Aorta (tissue), 5 donors: Measurements from ENCODE around the gene KLHDC4. TPM values are rescaled to one million over a fixed set of nuclear protein-coding genes. Genes with fewer than 3 reads are reported as not detected.
"Not testable (repeated sequence)": the region's sequence is repeated elsewhere in the genome, so short reads cannot be mapped to it uniquely, and the experiment has no call there.

ENCODE experiments used
- ATAC-seq: fragments of 200-7000 bp; cut with Tn5 transposase; one replicate; pipeline ENCODE4 v1.9.1; 2022; ENCODE audit warnings: moderate library complexity; ENCODE audit not compliant: low FRiP score
- DNase-seq, 2 donors: peaks; one replicate each; pipeline ENCODE4 v3.0.0-alpha.2; 2020
- H3K27ac ChIP-seq, 2 donors: one replicate each; pipeline ENCODE4 v1.5.1; 2013; ENCODE audit warnings: low read length in 2 of 2, mild to moderate bottlenecking in 2 of 2, moderate library complexity in 2 of 2, control low read depth in 1 of 2, inconsistent platforms in 1 of 2, low read depth in 1 of 2
- H3K27me3 ChIP-seq, 2 donors: one replicate each; pipeline ENCODE4 v1.6.1; 2013; ENCODE audit warnings: control low read depth in 1 of 2, low read length in 1 of 2, mild to moderate bottlenecking in 1 of 2, moderate library complexity in 1 of 2; ENCODE audit not compliant: insufficient read depth in 2 of 2, control insufficient read depth in 1 of 2
- H3K36me3 ChIP-seq, 2 donors: one replicate each; pipeline ENCODE4 v1.6.1; 2013; ENCODE audit warnings: control low read depth in 1 of 2, low read length in 1 of 2, mild to moderate bottlenecking in 1 of 2; ENCODE audit not compliant: insufficient read depth in 2 of 2, control insufficient read depth in 1 of 2
- H3K4me1 ChIP-seq, 2 donors: one replicate each; pipeline ENCODE4 v1.6.1; 2013; ENCODE audit warnings: low read length in 2 of 2, control low read depth in 1 of 2, mild to moderate bottlenecking in 1 of 2, moderate library complexity in 1 of 2; ENCODE audit not compliant: insufficient read depth in 2 of 2, control insufficient read depth in 1 of 2
- H3K4me3 ChIP-seq, 2 donors: one replicate each; pipeline ENCODE4 v1.5.1; 2013; ENCODE audit warnings: low read length in 2 of 2, control low read depth in 1 of 2, mild to moderate bottlenecking in 1 of 2
- H3K9me3 ChIP-seq: one replicate; pipeline ENCODE4 v1.6.1; 2013; ENCODE audit warnings: mild to moderate bottlenecking, low read length; ENCODE audit not compliant: control insufficient read depth
- WGBS, 2 donors: extraction: QIAGEN DNeasy Blood & Tissue Kit; methylation state at CpG; one replicate each; pipeline ENCODE4 v1.1.7; 2013; 5-methylcytosine and 5-hydroxymethylcytosine counted together
- intact Hi-C, 2 donors: fragments of 100-400 bp; cut with DNase I; formaldehyde crosslinking; loops; one replicate each; pipeline versions ENCODE4 v1.14.2 to v1.15.0; 2022
- polyA plus RNA-seq, 2 donors: library from polyadenylated mRNA; stranded (reverse); fragments of 200-250 nt; gene quantifications; one replicate each; pipeline ENCODE4 v1.2.3, GENCODE V29; 2013
- total RNA-seq, 2 donors: library from RNA; stranded (reverse); fragmentation: NEBNext Ultra II Directional; extraction: Animal tissue kit (Norgen Biotek cat#: 25700); gene quantifications; one replicate each; pipeline ENCODE4 v1.2.1, GENCODE V29; 2021
- donor health status: healthy with polysubstance abuse.
- donor health status: Bipolar disorder and iron deficiency.
- donor health status: DM: no; HTN: no; CAD: no.
- donor health status: DM: no; HTN: no; CAD: no.
- donor health status: DM: yes; HTN: yes; CAD: no.

KLHDC4 gene
- total and polyA plus RNA-seq, 4 donors = 12.0 to 52.3 (median 36.1) TPM

GRCh38 chr16:87682852-87683399, 82.9 kb downstream of the KLHDC4 start:
- ATAC-seq (no peak), DNase-seq (no peak)
- intact Hi-C loops = no loop called here
- 83 to 88% methylated on average over 18 of the region's 18 CpGs for WGBS, 2 donors
- Histone ChIP-seq H3K4me3 (no peak overlapping the region), H3K27ac (no peak overlapping the region), H3K27me3 (no peaks in the 10 kb centered on the region), H3K4me1 (no peaks in the 10 kb centered on the region), H3K9me3 (no peaks in the 10 kb centered on the region), H3K36me3 (no peaks in the 10 kb centered on the region)

- Histone ChIP-seq H3K36me3 (no peaks in the 10 kb centered on the region), H3K4me1 (no peaks in the 10 kb centered on the region), H3K4me3 (no peak overlapping the region), H3K27me3 (no peaks in the 10 kb centered on the region), H3K9me3 (no peaks in the 10 kb centered on the region), H3K27ac (no peak overlapping the region)
- intact Hi-C loops = no loop called here
- WGBS, 2 donors = 34 to 40% methylated on average over 9 of the region's 9 CpGs
- no peak for ATAC-seq
- no peak for DNase-seq
Measured at GRCh38 chr16:87681981-87682570, 83.7 kb downstream of the KLHDC4 start.

GRCh38 chr16:87681051-87681602, 84.7 kb downstream of the KLHDC4 start:
- intact Hi-C loops, DNase-seq, H3K4me3 ChIP-seq, H3K4me1 ChIP-seq, H3K27ac ChIP-seq, H3K36me3 ChIP-seq, ATAC-seq, H3K9me3 ChIP-seq, H3K27me3 ChIP-seq: not testable (repeated sequence)
- 94% methylated on average over 60 of the region's 60 CpGs for WGBS, 2 donors

- Histone ChIP-seq H3K36me3 (no peaks in the 10 kb centered on the region), H3K27ac (no peak overlapping the region), H3K4me1 (no peaks in the 10 kb centered on the region), H3K4me3 (no peak overlapping the region), H3K9me3 (no peaks in the 10 kb centered on the region), H3K27me3 (no peaks in the 10 kb centered on the region)
- DNase-seq = no peak
- ATAC-seq = no peak
- 87 to 89% methylated on average over 17 of the region's 17 CpGs for WGBS, 2 donors
- intact Hi-C loops = no loop called here
Measured at GRCh38 chr16:87680272-87680644, 85.5 kb downstream of the KLHDC4 start.

GRCh38 chr16:87679593-87680271, 86.1 kb downstream of the KLHDC4 start:
- no peak overlapping the region for H3K4me3 ChIP-seq
- no peak overlapping the region for H3K27ac ChIP-seq
- DNase-seq (no peak), ATAC-seq (no peak)
- H3K4me1 ChIP-seq = no peaks in the 10 kb centered on the region
- H3K27me3 ChIP-seq = no peaks in the 10 kb centered on the region
- intact Hi-C loops = no loop called here
- WGBS, 2 donors = 85 to 86% methylated on average over 17 to 18 of the region's 18 CpGs
- no peaks in the 10 kb centered on the region for H3K9me3 ChIP-seq
- H3K36me3 ChIP-seq = no peaks in the 10 kb centered on the region

GRCh38 chr16:87678618-87679017, 87.2 kb downstream of the KLHDC4 start:
- Histone ChIP-seq H3K9me3 (no peaks in the 10 kb centered on the region), H3K4me3 (no peak overlapping the region), H3K36me3 (no peaks in the 10 kb centered on the region), H3K27ac (no peak overlapping the region), H3K27me3 (no peaks in the 10 kb centered on the region), H3K4me1 (no peaks in the 10 kb centered on the region)
- intact Hi-C loops = no loop called here
- ATAC-seq (no peak), DNase-seq (no peak)
- 30 to 63% methylated on average over 14 of the region's 14 CpGs for WGBS, 2 donors

GRCh38 chr16:87677830-87678229, 88.0 kb downstream of the KLHDC4 start:
- no peaks in the 10 kb centered on the region for H3K4me1 ChIP-seq
- WGBS, 2 donors = 77 to 81% methylated on average over 5 of the region's 5 CpGs
- H3K4me3 ChIP-seq = no peak overlapping the region
- H3K36me3 ChIP-seq = no peaks in the 10 kb centered on the region
- no peak for DNase-seq
- H3K27ac ChIP-seq = no peak overlapping the region
- ATAC-seq = no peak
- H3K27me3 ChIP-seq = no peaks in the 10 kb centered on the region
- intact Hi-C loops = no loop called here
- H3K9me3 ChIP-seq = no peaks in the 10 kb centered on the region

- H3K4me1 ChIP-seq = no peaks in the 10 kb centered on the region
- no peaks in the 10 kb centered on the region for H3K9me3 ChIP-seq
- H3K36me3 ChIP-seq = no peaks in the 10 kb centered on the region
- intact Hi-C loops = no loop called here
- DNase-seq = no peak
- no peak overlapping the region for H3K4me3 ChIP-seq
- ATAC-seq = no peak
- H3K27ac ChIP-seq = no peak overlapping the region
- H3K27me3 ChIP-seq = no peaks in the 10 kb centered on the region
- 20 to 29% methylated on average over 14 to 15 of the region's 15 CpGs for WGBS, 2 donors
Measured at GRCh38 chr16:87675111-87675719, 90.6 kb downstream of the KLHDC4 start.
